Esophagus squamous epithelium (tissue), 5 donors: Measurements from ENCODE around the gene GABBR2. TPM values are rescaled to one million over a fixed set of nuclear protein-coding genes. Genes with fewer than 3 reads are reported as not detected.

Experiments
- DNase-seq: peaks from one replicate; lab custom pipeline; 2025; lab: John Stamatoyannopoulos, UW
- H3K27ac ChIP-seq, 4 donors: fragments of 200-600 bp; sonication (generic); one replicate each; pipeline ENCODE4 v1.5.1; 2016 to 2019; ENCODE audit warnings: mild to moderate bottlenecking in 1 of 4
- H3K27me3 ChIP-seq, 4 donors: fragments of 200-600 bp; sonication (generic); 1 replicate in 3 of 4; 2 replicates in 1 of 4; pipeline versions ENCODE4 v1.5.1 to v1.6.0; 2017 to 2021; ENCODE audit warnings: antibody characterized with exemption in 1 of 4
- H3K36me3 ChIP-seq, 3 donors: fragments of 200-600 bp; sonication (generic); one replicate each; pipeline ENCODE4 v1.5.1; 2016 to 2019
- H3K4me1 ChIP-seq, 3 donors: fragments of 200-600 bp; sonication (generic); one replicate each; pipeline ENCODE4 v1.5.1; 2017 to 2019
- H3K4me3 ChIP-seq, 4 donors: fragments of 200-600 bp; sonication (generic); 1 replicate in 3 of 4; 2 replicates in 1 of 4; pipeline ENCODE4 v1.5.1; 2016 to 2019; ENCODE audit warnings: mild to moderate bottlenecking in 2 of 4, moderate library complexity in 1 of 4
- H3K9me3 ChIP-seq, 3 donors: fragments of 200-600 bp; sonication (generic); one replicate each; pipeline ENCODE4 v1.5.1; 2016 to 2019
- POLR2A ChIP-seq, 4 donors: fragments of 450-650 bp; IDR thresholded peaks; one replicate each; pipeline ENCODE4 v1.6.1; 2017; ENCODE audit warnings: antibody characterized with exemption in 4 of 4, mild to moderate bottlenecking in 4 of 4, moderate library complexity in 3 of 4
- WGBS, 2 donors: methylation state at CpG; one replicate each; pipeline ENCODE4 v1.1.5; 2018; 5-methylcytosine and 5-hydroxymethylcytosine counted together
- intact Hi-C: fragments of 100-400 bp; cut with DNase I; formaldehyde crosslinking; loops from one replicate; pipeline ENCODE4 v1.15.0; 2022
- total RNA-seq, 4 donors: library from RNA; depleted of rRNA; stranded (reverse); fragments of >200 nt; gene quantifications; one replicate each; pipeline ENCODE4 v1.1.0, GENCODE V29; 2016
- TF ChIP-seq, protein P1 (sequence below), 6 experiments: fragments of 450-650 bp in 4 of 6; fragments of 200-600 bp in 2 of 6; sonication (generic) in 2 of 6; IDR thresholded peaks; one replicate each; pipeline ENCODE4 v1.5.1; 2016 to 2019; ENCODE audit warnings: antibody characterized with exemption in 6 of 6, mild to moderate bottlenecking in 4 of 6, moderate library complexity in 4 of 6
- donor health status: DM: yes; HTN: yes; CAD: no.

The GABBR2 gene
- total RNA-seq, 4 donors from 2014 or later: not detected

DNA sequence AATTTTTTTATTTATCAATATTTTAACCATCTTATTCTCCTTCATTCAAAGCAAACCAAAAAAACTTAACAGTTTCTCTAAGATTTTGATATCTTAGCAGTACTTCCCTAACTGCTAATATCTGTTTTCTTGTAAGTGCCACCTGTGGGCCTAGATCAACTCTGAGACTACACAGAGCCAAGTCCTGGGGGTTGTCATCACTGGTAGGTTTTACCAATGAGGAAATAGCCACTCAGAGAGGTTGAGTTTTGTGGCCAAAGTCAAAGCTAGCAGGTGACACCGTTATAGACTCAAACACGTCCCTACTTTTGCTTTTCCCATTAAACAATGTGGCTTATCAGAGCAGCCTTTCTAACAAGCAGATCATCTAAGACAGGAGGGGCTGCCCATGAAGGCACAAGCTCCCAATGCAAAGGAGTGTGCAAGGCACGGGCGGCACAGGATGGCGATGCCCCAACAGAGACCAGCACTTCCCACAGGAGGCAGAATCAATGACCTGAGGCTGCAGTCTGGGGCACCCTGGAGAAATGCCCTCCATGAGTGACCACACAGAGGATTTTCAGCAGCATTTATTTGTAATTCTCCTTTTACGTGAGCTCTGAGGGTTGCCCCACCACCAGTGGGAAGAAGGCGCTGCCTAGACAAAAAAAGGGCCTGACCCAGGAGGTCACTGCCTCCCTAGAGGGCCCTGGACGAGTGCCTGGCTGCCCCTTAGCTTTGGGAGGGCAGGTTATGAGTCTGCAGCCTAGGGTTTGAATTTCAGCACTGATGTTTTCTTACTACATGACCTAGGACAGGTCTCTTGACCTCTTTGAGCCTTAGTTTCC, 460.7 kb downstream of the GABBR2 start:
- H3K27ac ChIP-seq: peak overlapping the region; percentile 95 to 99 (median 98)
- H3K36me3 ChIP-seq: peaks cover 0 to 28% (median 0%) of the 10 kb centered on the region in 3 donors
- TF ChIP-seq, protein P1, sequence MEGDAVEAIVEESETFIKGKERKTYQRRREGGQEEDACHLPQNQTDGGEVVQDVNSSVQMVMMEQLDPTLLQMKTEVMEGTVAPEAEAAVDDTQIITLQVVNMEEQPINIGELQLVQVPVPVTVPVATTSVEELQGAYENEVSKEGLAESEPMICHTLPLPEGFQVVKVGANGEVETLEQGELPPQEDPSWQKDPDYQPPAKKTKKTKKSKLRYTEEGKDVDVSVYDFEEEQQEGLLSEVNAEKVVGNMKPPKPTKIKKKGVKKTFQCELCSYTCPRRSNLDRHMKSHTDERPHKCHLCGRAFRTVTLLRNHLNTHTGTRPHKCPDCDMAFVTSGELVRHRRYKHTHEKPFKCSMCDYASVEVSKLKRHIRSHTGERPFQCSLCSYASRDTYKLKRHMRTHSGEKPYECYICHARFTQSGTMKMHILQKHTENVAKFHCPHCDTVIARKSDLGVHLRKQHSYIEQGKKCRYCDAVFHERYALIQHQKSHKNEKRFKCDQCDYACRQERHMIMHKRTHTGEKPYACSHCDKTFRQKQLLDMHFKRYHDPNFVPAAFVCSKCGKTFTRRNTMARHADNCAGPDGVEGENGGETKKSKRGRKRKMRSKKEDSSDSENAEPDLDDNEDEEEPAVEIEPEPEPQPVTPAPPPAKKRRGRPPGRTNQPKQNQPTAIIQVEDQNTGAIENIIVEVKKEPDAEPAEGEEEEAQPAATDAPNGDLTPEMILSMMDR (IDR thresholded peaks at IDR 0.05): no peak
- TF ChIP-seq POLR2A (IDR thresholded peaks at IDR 0.05): no peak
- intact Hi-C loops: no loop called here
- H3K4me1 ChIP-seq: peaks cover 62 to 99% (median 84%) of the 10 kb centered on the region in 3 donors
- DNase-seq: no peak
- H3K4me3 ChIP-seq: peak overlapping the region in 1 of 4 donors; percentile 35
- H3K27me3 ChIP-seq: no peaks in the 10 kb centered on the region
- 40 to 45% methylated on average over 6 to 8 of the region's 8 CpGs for WGBS, 2 donors
- H3K9me3 ChIP-seq: no peaks in the 10 kb centered on the region

DNA sequence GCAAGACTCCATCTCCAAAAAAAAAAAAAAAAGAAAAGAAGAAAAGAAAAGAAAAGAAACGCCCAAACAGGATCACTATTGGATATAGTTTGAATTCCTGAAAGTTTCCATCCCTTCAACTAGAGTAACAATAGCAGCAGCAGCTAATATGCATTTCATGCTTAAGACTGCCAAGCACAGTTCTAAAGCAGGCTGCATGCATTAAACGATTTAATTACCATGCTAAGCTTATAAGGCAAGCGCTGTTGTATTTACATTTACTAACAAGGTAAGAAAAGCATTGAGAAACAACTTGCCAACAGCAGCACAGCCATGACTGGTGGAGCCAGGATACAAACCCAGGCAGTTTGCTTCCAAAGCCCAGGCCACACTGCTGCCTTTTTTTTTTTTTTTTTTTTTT, 466.3 kb downstream of the GABBR2 start:
- DNase-seq: no peak
- WGBS, 2 donors: 49 to 78% methylated on average over 3 of the region's 3 CpGs
- Histone ChIP-seq H3K27me3 (no peaks in the 10 kb centered on the region), H3K4me3 (no peak overlapping the region), H3K4me1 (peaks cover 16 to 45% (median 33%) of the 10 kb centered on the region in 3 donors), H3K36me3 (peaks cover 0 to 62% (median 16%) of the 10 kb centered on the region in 3 donors), H3K9me3 (no peaks in the 10 kb centered on the region), H3K27ac (no peak overlapping the region)
- no peak for TF ChIP-seq POLR2A (IDR thresholded peaks at IDR 0.05)
- TF ChIP-seq, protein P1 (IDR thresholded peaks at IDR 0.05): no peak
- intact Hi-C loops: no loop called here

DNA sequence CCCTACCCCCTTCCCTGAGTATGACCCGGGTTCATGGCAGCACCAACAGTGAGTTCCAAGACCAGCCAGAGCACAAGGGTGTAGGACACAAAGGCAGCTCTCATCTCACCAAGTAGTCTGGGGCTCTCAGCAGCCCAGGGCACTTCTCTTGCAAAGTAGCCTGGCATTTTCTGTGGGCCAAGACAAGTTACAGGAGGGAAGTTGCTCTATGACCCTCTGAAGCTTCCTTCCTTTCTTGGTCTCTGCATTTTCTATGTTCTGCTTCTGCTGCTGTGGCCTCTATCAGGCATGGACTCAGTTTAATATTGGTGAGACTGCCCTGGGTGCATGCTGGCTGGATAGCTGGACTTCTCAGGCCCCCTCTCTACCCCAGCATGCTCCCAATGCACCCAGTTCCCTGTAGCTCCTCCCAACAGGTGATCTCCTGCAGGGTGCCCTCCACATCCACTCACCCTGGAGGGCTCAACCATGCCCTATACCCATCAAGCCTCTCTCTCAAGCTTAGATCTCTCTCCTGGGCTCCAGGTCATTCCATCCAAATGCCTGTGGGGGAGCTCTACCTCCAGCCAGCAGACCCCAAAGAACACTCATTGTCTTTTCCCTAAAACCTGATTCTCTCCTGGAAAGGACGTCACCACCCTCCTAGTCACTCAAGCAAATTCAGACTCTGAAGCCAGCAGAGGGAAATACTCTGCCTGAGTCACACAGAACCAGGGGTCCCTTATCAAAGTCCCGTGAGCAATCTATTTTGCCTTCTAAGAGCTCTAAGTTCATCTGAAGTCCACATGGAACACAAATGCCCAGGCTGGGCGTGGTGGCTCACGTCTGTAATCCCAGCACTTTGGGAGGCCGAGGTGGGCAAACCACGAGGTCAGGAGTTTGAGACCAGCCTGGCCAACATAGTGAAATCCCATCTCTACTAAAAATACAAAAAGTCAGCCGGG, 467.1 kb downstream of the GABBR2 start:
- intact Hi-C loops: no loop called here
- DNase-seq: no peak
- Histone ChIP-seq H3K27ac (no peak overlapping the region), H3K27me3 (no peaks in the 10 kb centered on the region), H3K9me3 (no peaks in the 10 kb centered on the region), H3K36me3 (peaks cover 0 to 70% (median 19%) of the 10 kb centered on the region in 3 donors), H3K4me1 (peaks cover 16 to 38% (median 25%) of the 10 kb centered on the region in 3 donors), H3K4me3 (no peak overlapping the region)
- TF ChIP-seq, protein P1 (IDR thresholded peaks at IDR 0.05): no peak
- TF ChIP-seq POLR2A (IDR thresholded peaks at IDR 0.05): no peak
- WGBS, 2 donors: 90 to 100% methylated on average over 3 to 7 of the region's 8 CpGs

DNA sequence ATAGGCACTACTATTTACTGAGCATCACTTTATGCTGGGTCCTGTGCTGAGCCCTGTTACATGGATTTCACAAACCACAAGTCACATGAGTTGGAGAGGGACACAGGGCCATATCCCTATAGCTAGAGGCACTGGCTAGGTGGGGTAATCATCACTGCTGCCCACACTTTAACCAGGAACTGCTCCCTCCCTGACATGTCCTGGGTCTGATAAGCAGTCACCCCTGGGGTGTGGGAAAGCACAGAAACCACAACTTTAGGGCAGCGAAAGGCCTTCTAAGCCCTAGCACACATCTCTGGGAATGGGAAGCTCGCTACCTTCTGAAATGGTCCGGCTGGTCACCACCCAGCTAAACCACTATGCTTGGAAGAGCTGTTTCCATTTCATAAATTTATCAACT, 468.3 kb downstream of the GABBR2 start:
- peaks cover 0 to 81% (median 19%) of the 10 kb centered on the region in 3 donors for H3K36me3 ChIP-seq
- no peaks in the 10 kb centered on the region for H3K9me3 ChIP-seq
- H3K27ac ChIP-seq: no peak overlapping the region
- WGBS, 2 donors: 85 to 86% methylated on average over 3 of the region's 3 CpGs
- peaks cover 16 to 26% (median 16%) of the 10 kb centered on the region in 3 donors for H3K4me1 ChIP-seq
- H3K27me3 ChIP-seq: no peaks in the 10 kb centered on the region
- no peak for TF ChIP-seq POLR2A (IDR thresholded peaks at IDR 0.05)
- TF ChIP-seq, protein P1 (IDR thresholded peaks at IDR 0.05): no peak
- H3K4me3 ChIP-seq: no peak overlapping the region
- no peak for DNase-seq
- intact Hi-C loops: no loop called here

Other genes with a start within 250 kb of the GABBR2 start
- gene ANKS6, start 87.6 kb upstream of the GABBR2 start, total RNA-seq: 10 to 100 TPM; 11.0 to 21.7 (median 15.3) TPM
- 10 to 100 TPM; 17.5 to 25.9 (median 21.1) TPM for gene GALNT12, start 98.7 kb upstream of the GABBR2 start, total RNA-seq
- gene COL15A1, start 235.0 kb upstream of the GABBR2 start, total RNA-seq: 10 to 100 TPM in 2 of 4 donors, 1 to 10 TPM in 2; 3.4 to 33.2 (median 9.7) TPM